ENCODE data around the gene CAT.

CAT gene

GRCh38 chr11:34407121-34407813, 31.5 kb upstream of the CAT start:
- TF ChIP-seq EZH2phosphoT487 (IDR thresholded peaks at IDR 0.05; ENCODE audit: borderline replicate concordance), result no peak
- TF ChIP-seq CTCF (conservative IDR thresholded peaks at IDR 0.05; ENCODE audit: low read length), result no peak
- H3K4me1 ChIP-seq (ENCODE audit: insufficient read depth, low read length, poor library complexity, severe bottlenecking), result no peaks in the 10 kb centered on the region
- no peak overlapping the region for H3K9ac ChIP-seq (ENCODE audit: low read depth, low read length, poor library complexity, severe bottlenecking)
- H3K4me2 ChIP-seq (ENCODE audit: low read depth, low read length, poor library complexity, severe bottlenecking), result no peak overlapping the region
- H3K4me3 ChIP-seq (ENCODE audit: low read length, poor library complexity, severe bottlenecking), result no peak overlapping the region
- H3K27me3 ChIP-seq (ENCODE audit: insufficient read depth, low read length, poor library complexity, severe bottlenecking), result no peaks in the 10 kb centered on the region
- no peaks in the 10 kb centered on the region for H4K20me1 ChIP-seq (ENCODE audit: insufficient read depth, low read length, poor library complexity, severe bottlenecking)
- H3F3A ChIP-seq (ENCODE audit: low read depth), result no peaks in the 10 kb centered on the region
- no peak overlapping the region for H2AFZ ChIP-seq (ENCODE audit: low read length)
- no peaks in the 10 kb centered on the region for H3K36me3 ChIP-seq (ENCODE audit: insufficient read depth, low read length)
- no peaks in the 10 kb centered on the region for H3K79me2 ChIP-seq (ENCODE audit: insufficient read depth, low read length)
- no peaks in the 10 kb centered on the region for H3K9me2 ChIP-seq (replicated peaks; ENCODE audit: low read depth, low read length)
- H3K9me3 ChIP-seq (ENCODE audit: insufficient read depth, low read depth, low read length), result no peaks in the 10 kb centered on the region

- no peaks in the 10 kb centered on the region for H3K79me2 ChIP-seq (ENCODE audit: insufficient read depth, low read length)
- H3K9me3 ChIP-seq (ENCODE audit: insufficient read depth, low read depth, low read length), result peaks cover 7% of the 10 kb centered on the region; the same call in 1 of the 2 replicates
- no peaks in the 10 kb centered on the region for H3K27me3 ChIP-seq (ENCODE audit: insufficient read depth, low read length, poor library complexity, severe bottlenecking)
- no peaks in the 10 kb centered on the region for H3K36me3 ChIP-seq (ENCODE audit: insufficient read depth, low read length)
- no peaks in the 10 kb centered on the region for H4K20me1 ChIP-seq (ENCODE audit: insufficient read depth, low read length, poor library complexity, severe bottlenecking)
- H3K9ac ChIP-seq (ENCODE audit: low read depth, low read length, poor library complexity, severe bottlenecking), result no peak overlapping the region
- no peak for TF ChIP-seq CTCF (conservative IDR thresholded peaks at IDR 0.05; ENCODE audit: low read length)
- no peak for TF ChIP-seq EZH2phosphoT487 (IDR thresholded peaks at IDR 0.05; ENCODE audit: borderline replicate concordance)
- no peaks in the 10 kb centered on the region for H3K4me1 ChIP-seq (ENCODE audit: insufficient read depth, low read length, poor library complexity, severe bottlenecking)
- H2AFZ ChIP-seq (ENCODE audit: low read length), result peak overlapping the region; percentile 7; the same call in 1 of the 2 replicates
- no peak overlapping the region for H3K4me2 ChIP-seq (ENCODE audit: low read depth, low read length, poor library complexity, severe bottlenecking)
- no peak overlapping the region for H3K4me3 ChIP-seq (ENCODE audit: low read length, poor library complexity, severe bottlenecking)
- no peaks in the 10 kb centered on the region for H3F3A ChIP-seq (ENCODE audit: low read depth)
- no peaks in the 10 kb centered on the region for H3K9me2 ChIP-seq (replicated peaks; ENCODE audit: low read depth, low read length)
These were observed 30.1 kb upstream of the CAT start for GRCh38 chr11:34408580-34409172.

GRCh38 chr11:34411111-34411510, 27.6 kb upstream of the CAT start:
- Histone ChIP-seq H3K27me3 (ENCODE audit: insufficient read depth, low read length, poor library complexity, severe bottlenecking) (no peaks in the 10 kb centered on the region), H4K20me1 (ENCODE audit: insufficient read depth, low read length, poor library complexity, severe bottlenecking) (no peaks in the 10 kb centered on the region), H2AFZ (ENCODE audit: low read length) (no peak overlapping the region), H3K9me3 (ENCODE audit: insufficient read depth, low read depth, low read length) (peaks cover 7% of the 10 kb centered on the region; the same call in 1 of the 2 replicates), H3K4me2 (ENCODE audit: low read depth, low read length, poor library complexity, severe bottlenecking) (no peak overlapping the region), H3F3A (ENCODE audit: low read depth) (no peaks in the 10 kb centered on the region), H3K4me1 (ENCODE audit: insufficient read depth, low read length, poor library complexity, severe bottlenecking) (no peaks in the 10 kb centered on the region), H3K4me3 (ENCODE audit: low read length, poor library complexity, severe bottlenecking) (no peak overlapping the region), H3K9me2 (replicated peaks; ENCODE audit: low read depth, low read length) (no peaks in the 10 kb centered on the region), H3K79me2 (ENCODE audit: insufficient read depth, low read length) (no peaks in the 10 kb centered on the region), H3K36me3 (ENCODE audit: insufficient read depth, low read length) (no peaks in the 10 kb centered on the region), H3K9ac (ENCODE audit: low read depth, low read length, poor library complexity, severe bottlenecking) (no peak overlapping the region)
- TF ChIP-seq EZH2phosphoT487 (IDR thresholded peaks at IDR 0.05; ENCODE audit: borderline replicate concordance) (no peak), CTCF (conservative IDR thresholded peaks at IDR 0.05; ENCODE audit: low read length) (no peak)
